ENCODE results near the gene KCNQ2. TPM values are rescaled to one million over a fixed set of nuclear protein-coding genes. Genes with fewer than 3 reads are reported as not detected.
"Not testable (repeated sequence)": the region's sequence is repeated elsewhere in the genome, so short reads cannot be mapped to it uniquely, and the experiment has no call there.

Gene KCNQ2
- total RNA-seq, 1 donor from 2014 or later: 14.6 TPM

DNA sequence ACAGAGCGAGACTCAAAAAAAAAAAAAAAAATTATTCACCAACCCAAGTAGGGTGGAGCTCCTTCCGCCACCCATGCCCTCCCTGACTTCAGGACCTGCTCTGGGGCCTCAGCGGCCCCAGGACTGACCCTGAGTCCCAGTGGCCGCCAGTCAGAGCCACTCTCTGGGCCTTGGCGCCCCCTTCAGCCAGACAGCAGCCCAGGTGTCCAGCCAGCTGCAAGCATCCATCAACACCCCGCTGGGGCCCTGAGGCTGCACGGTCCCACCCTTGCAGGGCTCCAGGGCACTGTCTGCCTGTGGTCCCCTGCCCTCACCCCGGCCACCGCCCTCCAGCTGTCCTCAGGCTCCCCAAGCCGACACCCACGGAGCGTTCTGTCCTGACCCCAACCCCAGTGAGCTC lies 11.4 kb upstream of the KCNQ2 start:
- Mint-ChIP-seq H3K36me3 (ENCODE audit: insufficient read depth) (no peaks in the 10 kb centered on the region), H3K4me3 (ENCODE audit: low read depth) (no peak overlapping the region), H3K9me3 (ENCODE audit: low read depth) (no peaks in the 10 kb centered on the region), H3K27ac (no peak overlapping the region), H3K27me3 (peaks cover 38% of the 10 kb centered on the region), H3K4me1 (ENCODE audit: low read depth) (no peaks in the 10 kb centered on the region)
- no peak for DNase-seq (ENCODE audit: low spot score, unreplicated experiment)
- TF ChIP-seq, protein P1, sequence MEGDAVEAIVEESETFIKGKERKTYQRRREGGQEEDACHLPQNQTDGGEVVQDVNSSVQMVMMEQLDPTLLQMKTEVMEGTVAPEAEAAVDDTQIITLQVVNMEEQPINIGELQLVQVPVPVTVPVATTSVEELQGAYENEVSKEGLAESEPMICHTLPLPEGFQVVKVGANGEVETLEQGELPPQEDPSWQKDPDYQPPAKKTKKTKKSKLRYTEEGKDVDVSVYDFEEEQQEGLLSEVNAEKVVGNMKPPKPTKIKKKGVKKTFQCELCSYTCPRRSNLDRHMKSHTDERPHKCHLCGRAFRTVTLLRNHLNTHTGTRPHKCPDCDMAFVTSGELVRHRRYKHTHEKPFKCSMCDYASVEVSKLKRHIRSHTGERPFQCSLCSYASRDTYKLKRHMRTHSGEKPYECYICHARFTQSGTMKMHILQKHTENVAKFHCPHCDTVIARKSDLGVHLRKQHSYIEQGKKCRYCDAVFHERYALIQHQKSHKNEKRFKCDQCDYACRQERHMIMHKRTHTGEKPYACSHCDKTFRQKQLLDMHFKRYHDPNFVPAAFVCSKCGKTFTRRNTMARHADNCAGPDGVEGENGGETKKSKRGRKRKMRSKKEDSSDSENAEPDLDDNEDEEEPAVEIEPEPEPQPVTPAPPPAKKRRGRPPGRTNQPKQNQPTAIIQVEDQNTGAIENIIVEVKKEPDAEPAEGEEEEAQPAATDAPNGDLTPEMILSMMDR (IDR thresholded peaks at IDR 0.05; ENCODE audit: unreplicated experiment): no peak

DNA sequence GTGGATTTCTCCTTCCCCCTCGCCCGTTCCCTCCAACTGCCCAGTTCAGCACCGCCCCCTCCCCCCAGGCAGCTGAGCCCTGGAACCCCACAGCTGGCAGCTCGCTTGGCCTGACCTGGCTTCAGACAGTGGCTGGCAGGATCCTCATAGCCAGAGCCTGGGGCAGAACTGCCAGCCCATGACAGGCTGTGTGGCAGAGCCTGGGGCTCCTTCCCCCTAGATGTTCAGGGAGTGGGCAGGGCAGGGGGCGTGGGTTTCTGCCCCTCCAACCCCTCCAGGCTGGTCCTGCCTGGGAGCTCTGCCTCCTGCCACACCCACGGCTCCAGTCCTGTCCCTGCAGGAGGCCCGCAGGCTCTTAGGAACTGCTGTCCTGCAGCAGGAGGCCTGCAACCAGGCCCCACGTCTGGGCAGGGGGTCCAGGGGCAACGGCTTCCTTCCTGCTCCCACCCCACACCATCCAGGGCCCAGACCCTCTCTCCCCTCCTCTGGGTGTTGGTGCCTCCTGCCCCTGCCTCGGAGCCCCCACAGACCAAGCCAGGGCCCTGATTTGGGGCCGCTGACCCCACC lies 9.6 kb upstream of the KCNQ2 start:
- H3K36me3 Mint-ChIP-seq (ENCODE audit: insufficient read depth): no peaks in the 10 kb centered on the region
- peaks cover 44% of the 10 kb centered on the region for H3K27me3 Mint-ChIP-seq
- no peaks in the 10 kb centered on the region for H3K4me1 Mint-ChIP-seq (ENCODE audit: low read depth)
- TF ChIP-seq, protein P1 (IDR thresholded peaks at IDR 0.05; ENCODE audit: unreplicated experiment): no peak
- no peaks in the 10 kb centered on the region for H3K9me3 Mint-ChIP-seq (ENCODE audit: low read depth)
- DNase-seq (ENCODE audit: low spot score, unreplicated experiment): no peak
- H3K4me3 Mint-ChIP-seq (ENCODE audit: low read depth): no peak overlapping the region
- no peak overlapping the region for H3K27ac Mint-ChIP-seq

DNA sequence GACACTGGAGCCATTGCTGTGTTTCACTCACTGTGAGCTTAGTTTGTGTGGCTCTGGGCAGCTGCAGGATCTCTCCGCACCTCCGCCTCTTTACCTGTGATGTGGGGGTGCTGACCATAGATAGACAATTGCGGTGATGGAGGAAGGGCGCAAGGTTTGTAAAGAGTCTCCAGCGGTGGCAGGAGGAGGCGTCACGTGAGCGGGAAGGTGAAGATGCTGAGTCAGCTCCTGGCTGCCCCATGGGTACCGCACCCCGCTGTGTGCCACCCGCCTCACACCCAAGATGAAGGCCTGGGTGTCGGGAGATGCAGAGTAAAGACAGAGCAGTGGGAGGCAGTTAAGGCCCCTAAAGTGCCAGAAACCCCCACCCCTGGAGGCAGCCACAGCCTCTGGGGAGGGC lies 9.0 kb upstream of the KCNQ2 start:
- no peaks in the 10 kb centered on the region for H3K4me1 Mint-ChIP-seq (ENCODE audit: low read depth)
- H3K27ac Mint-ChIP-seq: no peak overlapping the region
- H3K27me3 Mint-ChIP-seq: peaks cover 48% of the 10 kb centered on the region
- no peaks in the 10 kb centered on the region for H3K36me3 Mint-ChIP-seq (ENCODE audit: insufficient read depth)
- TF ChIP-seq, protein P1 (IDR thresholded peaks at IDR 0.05; ENCODE audit: unreplicated experiment): no peak
- H3K9me3 Mint-ChIP-seq (ENCODE audit: low read depth): no peaks in the 10 kb centered on the region
- DNase-seq (ENCODE audit: low spot score, unreplicated experiment): no peak
- no peak overlapping the region for H3K4me3 Mint-ChIP-seq (ENCODE audit: low read depth)

DNA sequence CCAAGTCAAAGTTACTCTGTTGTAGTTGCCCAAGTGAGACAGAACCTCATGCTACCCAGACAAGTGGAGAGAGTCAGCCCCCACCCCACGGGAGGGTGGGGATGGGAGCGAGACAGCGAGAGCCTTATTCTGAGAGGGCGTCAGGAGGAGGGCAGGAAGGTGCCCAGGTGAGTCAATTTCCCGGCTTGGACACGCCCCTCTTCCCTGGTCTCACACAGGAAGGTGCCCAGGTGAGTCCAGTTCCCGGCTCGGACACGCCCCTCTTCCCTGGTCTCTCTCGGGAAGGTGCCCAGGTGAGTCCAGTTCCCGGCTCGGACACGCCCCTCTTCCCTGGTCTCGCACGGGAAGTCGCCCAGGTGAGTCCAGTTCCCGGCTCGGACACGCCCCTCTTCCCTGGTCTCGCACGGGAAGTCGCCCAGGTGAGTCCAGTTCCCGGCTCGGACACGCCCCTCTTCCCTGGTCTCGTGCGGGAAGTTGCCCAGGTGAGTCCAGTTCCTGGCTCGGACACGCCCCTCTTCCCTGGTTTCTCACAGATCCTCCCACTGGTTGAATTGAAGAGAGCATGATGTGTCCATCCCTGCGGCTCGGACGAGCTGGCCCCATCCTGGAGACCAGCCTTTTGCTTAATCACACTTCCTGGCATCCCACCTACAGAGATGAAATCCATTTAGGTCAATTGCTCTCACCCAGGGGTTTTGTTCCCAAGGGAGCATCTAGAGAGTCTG lies 7.4 kb upstream of the KCNQ2 start:
- peaks cover 48% of the 10 kb centered on the region for H3K27me3 Mint-ChIP-seq

DNA sequence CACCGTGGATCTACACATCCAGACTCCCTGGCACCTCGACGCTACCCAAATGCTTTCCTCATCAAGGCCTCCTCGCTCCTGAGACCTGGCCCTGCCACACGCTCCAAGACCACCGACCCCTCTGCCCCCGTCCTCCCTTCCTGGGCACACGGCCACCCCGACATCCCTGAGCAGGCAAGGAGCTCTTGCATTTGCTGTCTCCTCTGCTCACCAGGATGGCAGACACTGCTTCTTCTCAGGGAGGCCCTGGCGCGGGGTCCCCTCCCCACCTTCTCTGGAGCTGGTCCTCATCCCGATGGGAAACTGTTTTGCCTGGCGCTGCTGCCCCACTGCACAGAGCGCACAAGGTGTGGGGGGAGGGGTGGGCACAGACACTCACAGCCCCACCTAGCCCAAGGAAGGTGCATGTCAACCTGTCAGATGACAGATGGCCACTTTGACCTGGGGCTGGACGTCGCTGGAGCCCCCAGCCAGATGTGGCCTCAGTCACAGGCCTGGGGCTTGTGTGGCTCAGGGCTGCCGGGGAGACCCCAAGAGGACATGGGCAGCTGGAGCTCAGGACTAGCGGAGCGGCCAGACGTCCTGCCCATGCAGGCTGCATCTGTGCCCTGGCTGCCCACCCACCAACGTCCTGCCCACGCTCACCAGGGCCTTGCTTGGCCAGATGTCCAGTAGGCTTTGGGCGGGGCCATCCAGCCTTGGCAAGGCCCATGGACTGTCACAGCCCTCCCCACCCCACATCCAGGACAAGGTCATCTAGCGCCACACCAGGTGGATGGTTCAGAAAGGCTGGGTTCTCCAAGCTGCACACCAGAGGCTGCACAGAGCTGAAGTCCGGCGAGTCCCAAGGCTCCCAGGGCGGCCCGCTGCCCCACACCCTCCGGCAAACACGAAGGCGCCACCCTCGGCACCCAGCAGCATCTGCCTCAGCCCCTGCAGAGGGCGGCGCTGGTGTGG lies 6.2 kb upstream of the KCNQ2 start:
- peaks cover 56% of the 10 kb centered on the region for H3K27me3 Mint-ChIP-seq
- no peak overlapping the region for H3K4me3 Mint-ChIP-seq (ENCODE audit: low read depth)
- TF ChIP-seq, protein P1 (IDR thresholded peaks at IDR 0.05; ENCODE audit: unreplicated experiment): no peak
- H3K9me3 Mint-ChIP-seq (ENCODE audit: low read depth): no peaks in the 10 kb centered on the region
- no peak overlapping the region for H3K27ac Mint-ChIP-seq
- no peak for DNase-seq (ENCODE audit: low spot score, unreplicated experiment)
- H3K36me3 Mint-ChIP-seq (ENCODE audit: insufficient read depth): no peaks in the 10 kb centered on the region
- H3K4me1 Mint-ChIP-seq (ENCODE audit: low read depth): no peaks in the 10 kb centered on the region

More for the DNA sequence above, 7.4 kb upstream of the KCNQ2 start:
- H3K4me1 Mint-ChIP-seq (ENCODE audit: low read depth); H3K36me3 Mint-ChIP-seq (ENCODE audit: insufficient read depth); H3K27ac Mint-ChIP-seq; DNase-seq (ENCODE audit: low spot score, unreplicated experiment); H3K4me3 Mint-ChIP-seq (ENCODE audit: low read depth); H3K9me3 Mint-ChIP-seq (ENCODE audit: low read depth): not testable (repeated sequence)
